Ishikawa (cell line): Measurements from ENCODE around the gene SLC22A3.

Experiments
- MAX ChIP-seq: IDR thresholded peaks from 2 replicates; pipeline ENCODE4 v1.6.1; 2012
- NFIC ChIP-seq: IDR thresholded peaks from 2 replicates; pipeline ENCODE4 v1.6.1; 2012
- RAD21 ChIP-seq: IDR thresholded peaks from 2 replicates; pipeline ENCODE4 v1.6.1; 2012; ENCODE audit warnings: low read depth

GRCh38 chr6:160437775-160438174 lies 89.6 kb downstream of the SLC22A3 start:
- TF ChIP-seq NFIC (no peak), MAX (no peak), RAD21 (no peak)
